ACHN (cell line): ENCODE results near the gene PPFIA1.
"Not testable (repeated sequence)": the region's sequence is repeated elsewhere in the genome, so short reads cannot be mapped to it uniquely, and the experiment has no call there.

Experiments used
- DNase-seq: peaks from one replicate; pipeline ENCODE4 v3.0.0-alpha.2; 2015
- in situ Hi-C: cut with HindIII; loops from 2 replicates; pipeline ENCODE4 v1.10.0; 2017; ENCODE audit warnings: low sequenced_read_pairs, low pct_ligation_motif_present, low pct_unique_long_range_greater_than_20kb

Gene PPFIA1

GRCh38 chr11:70371241-70371640 is 100.8 kb downstream of the PPFIA1 start:
- in situ Hi-C loops, result no loop called here
- no peak for DNase-seq

- DNase-seq, result no peak
- in situ Hi-C loops, result no loop called here
These were observed 101.6 kb downstream of the PPFIA1 start for GRCh38 chr11:70372076-70372475.

GRCh38 chr11:70376621-70377020 is 106.1 kb downstream of the PPFIA1 start:
- in situ Hi-C loops, result no loop called here
- no peak for DNase-seq

GRCh38 chr11:70377645-70378044 is 107.2 kb downstream of the PPFIA1 start:
- in situ Hi-C loops, result no loop called here
- DNase-seq, result no peak

- in situ Hi-C loops, result no loop called here
- peak; percentile 8 for DNase-seq
These were observed 108.1 kb downstream of the PPFIA1 start for GRCh38 chr11:70378506-70379134.

- in situ Hi-C loops, result no loop called here
- no peak for DNase-seq
These were observed 110.9 kb downstream of the PPFIA1 start for GRCh38 chr11:70381350-70381749.

- no peak for DNase-seq
- in situ Hi-C loops, result no loop called here
These were observed 111.7 kb downstream of the PPFIA1 start for GRCh38 chr11:70381872-70382861.

GRCh38 chr11:70383664-70384565 is 113.4 kb downstream of the PPFIA1 start:
- in situ Hi-C loops, result no loop called here
- DNase-seq, result no peak

- in situ Hi-C loops, result no loop called here
- no peak for DNase-seq
These were observed 114.2 kb downstream of the PPFIA1 start for GRCh38 chr11:70384566-70385152.

- in situ Hi-C loops, result no loop called here
- DNase-seq, result no peak
These were observed 117.1 kb downstream of the PPFIA1 start for GRCh38 chr11:70387564-70387963.

- in situ Hi-C loops, result no loop called here
- no peak for DNase-seq
These were observed 118.7 kb downstream of the PPFIA1 start for GRCh38 chr11:70389201-70389600.

- DNase-seq, in situ Hi-C loops: not testable (repeated sequence)
These were observed 120.4 kb downstream of the PPFIA1 start for GRCh38 chr11:70390882-70391281.

- in situ Hi-C loops, result no loop called here
These were observed 123.9 kb downstream of the PPFIA1 start for GRCh38 chr11:70394211-70394950.

GRCh38 chr11:70397336-70397982 is 127.0 kb downstream of the PPFIA1 start:
- DNase-seq, result no peak
- in situ Hi-C loops, result no loop called here

More at GRCh38 chr11:70394211-70394950, 123.9 kb downstream of the PPFIA1 start:
- no peak for DNase-seq

GRCh38 chr11:70397983-70398833 is 127.7 kb downstream of the PPFIA1 start, which contains the start of gene CTTN:
Gene CTTN (plus strand): TSS chr11:70398529. CDS start chr11:70407298, 8,769 bp downstream.
- peak; percentile 78 for DNase-seq

More at GRCh38 chr11:70397983-70398833, 127.7 kb downstream of the PPFIA1 start, which contains the start of gene CTTN:
- in situ Hi-C loops, result no loop called here
